ENCODE data around the gene PFKFB3. TPM values are rescaled to one million over a fixed set of nuclear protein-coding genes. Genes with fewer than 3 reads are reported as not detected.

Gene PFKFB3
- total and polyA plus RNA-seq, 7 donors, result 10.2 to 33.2 (median 28.0) TPM

DNA sequence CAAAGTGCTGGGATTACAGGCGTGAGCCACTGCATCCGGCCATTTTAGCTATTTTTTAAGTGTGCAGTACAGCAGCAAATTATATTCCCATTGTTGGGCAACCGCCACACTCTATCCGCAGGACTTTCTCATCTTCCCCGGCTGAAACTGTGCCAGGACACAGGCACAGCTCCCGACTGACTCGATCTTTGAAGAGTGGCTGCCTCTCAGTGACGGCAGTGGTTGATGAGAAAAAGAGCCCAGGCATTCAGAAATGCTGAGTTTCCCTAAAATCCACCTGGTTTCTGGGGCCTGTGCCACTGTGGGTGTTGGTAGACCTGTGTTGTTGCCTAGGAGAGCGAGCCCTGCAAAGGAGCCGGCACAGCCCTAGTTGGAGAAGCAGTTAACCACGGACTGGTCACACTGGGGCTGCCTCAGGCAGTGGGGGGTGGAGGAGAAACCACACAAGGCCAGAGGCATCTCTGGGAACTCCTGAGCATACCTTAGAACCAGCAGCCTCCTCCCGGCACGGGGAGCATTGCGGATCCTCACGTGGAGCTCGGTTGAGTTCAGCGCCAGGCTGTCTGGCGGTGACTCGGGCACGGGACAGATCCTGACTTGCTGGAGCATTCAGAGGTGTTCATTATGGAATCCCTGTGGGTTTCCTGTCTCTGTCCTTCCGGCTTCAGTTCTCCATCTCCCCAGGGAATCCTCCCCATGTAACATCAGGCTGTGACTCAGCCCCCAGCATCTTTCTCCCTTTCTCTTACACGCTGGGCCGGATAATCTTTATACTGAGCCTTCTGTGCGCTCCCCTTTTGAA, 16.2 kb downstream of the PFKFB3 start:
- WGBS, 2 donors, result 94% methylated on average over 24 of the region's 24 CpGs
- DNase-seq, result peak; percentile 61
- no peak for TF ChIP-seq POLR2AphosphoS5 (IDR thresholded peaks at IDR 0.05)
- H3K9me3 ChIP-seq, result no peaks in the 10 kb centered on the region
- no peaks in the 10 kb centered on the region for H3K4me1 ChIP-seq
- no peak overlapping the region for H3K27ac ChIP-seq
- peaks cover 55 to 98% (median 89%) of the 10 kb centered on the region in 4 donors for H3K36me3 ChIP-seq
- H3K27me3 ChIP-seq, result no peaks in the 10 kb centered on the region
- no peak overlapping the region for H3K4me3 ChIP-seq
- intact Hi-C loops (cut with DNase I), result no loop called here

DNA sequence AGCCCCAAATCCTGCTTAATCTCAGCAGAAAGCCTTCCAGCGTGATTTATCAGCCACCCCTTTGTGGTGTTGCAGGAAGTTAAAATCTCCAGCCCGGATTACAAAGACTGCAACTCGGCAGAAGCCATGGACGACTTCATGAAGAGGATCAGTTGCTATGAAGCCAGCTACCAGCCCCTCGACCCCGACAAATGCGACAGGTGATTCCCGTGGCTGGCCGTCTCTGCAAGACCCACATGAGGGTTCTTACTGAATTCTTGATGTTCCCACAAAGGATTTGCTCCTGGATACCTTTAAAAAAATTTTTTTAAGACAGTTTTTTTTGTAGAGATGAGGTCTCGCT, 16.7 kb downstream of the PFKFB3 start:
- intact Hi-C loops (cut with DNase I), result no loop called here
- peaks cover 57 to 98% (median 91%) of the 10 kb centered on the region in 4 donors for H3K36me3 ChIP-seq
- TF ChIP-seq, protein P1, sequence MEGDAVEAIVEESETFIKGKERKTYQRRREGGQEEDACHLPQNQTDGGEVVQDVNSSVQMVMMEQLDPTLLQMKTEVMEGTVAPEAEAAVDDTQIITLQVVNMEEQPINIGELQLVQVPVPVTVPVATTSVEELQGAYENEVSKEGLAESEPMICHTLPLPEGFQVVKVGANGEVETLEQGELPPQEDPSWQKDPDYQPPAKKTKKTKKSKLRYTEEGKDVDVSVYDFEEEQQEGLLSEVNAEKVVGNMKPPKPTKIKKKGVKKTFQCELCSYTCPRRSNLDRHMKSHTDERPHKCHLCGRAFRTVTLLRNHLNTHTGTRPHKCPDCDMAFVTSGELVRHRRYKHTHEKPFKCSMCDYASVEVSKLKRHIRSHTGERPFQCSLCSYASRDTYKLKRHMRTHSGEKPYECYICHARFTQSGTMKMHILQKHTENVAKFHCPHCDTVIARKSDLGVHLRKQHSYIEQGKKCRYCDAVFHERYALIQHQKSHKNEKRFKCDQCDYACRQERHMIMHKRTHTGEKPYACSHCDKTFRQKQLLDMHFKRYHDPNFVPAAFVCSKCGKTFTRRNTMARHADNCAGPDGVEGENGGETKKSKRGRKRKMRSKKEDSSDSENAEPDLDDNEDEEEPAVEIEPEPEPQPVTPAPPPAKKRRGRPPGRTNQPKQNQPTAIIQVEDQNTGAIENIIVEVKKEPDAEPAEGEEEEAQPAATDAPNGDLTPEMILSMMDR (IDR thresholded peaks at IDR 0.05), result no peak
- no peak for TF ChIP-seq EP300 (IDR thresholded peaks at IDR 0.05)
- TF ChIP-seq POLR2AphosphoS5 (IDR thresholded peaks at IDR 0.05), result no peak
- no peak for TF ChIP-seq POLR2A (IDR thresholded peaks at IDR 0.05)
- 93% methylated on average over 10 of the region's 10 CpGs for WGBS, 2 donors
- peak; percentile 54 for DNase-seq
- no peaks in the 10 kb centered on the region for H3K27me3 ChIP-seq
- H3K9me3 ChIP-seq, result no peaks in the 10 kb centered on the region
- no peak overlapping the region for H3K4me3 ChIP-seq
- H3K27ac ChIP-seq, result no peak overlapping the region
- no peaks in the 10 kb centered on the region for H3K4me1 ChIP-seq

DNA sequence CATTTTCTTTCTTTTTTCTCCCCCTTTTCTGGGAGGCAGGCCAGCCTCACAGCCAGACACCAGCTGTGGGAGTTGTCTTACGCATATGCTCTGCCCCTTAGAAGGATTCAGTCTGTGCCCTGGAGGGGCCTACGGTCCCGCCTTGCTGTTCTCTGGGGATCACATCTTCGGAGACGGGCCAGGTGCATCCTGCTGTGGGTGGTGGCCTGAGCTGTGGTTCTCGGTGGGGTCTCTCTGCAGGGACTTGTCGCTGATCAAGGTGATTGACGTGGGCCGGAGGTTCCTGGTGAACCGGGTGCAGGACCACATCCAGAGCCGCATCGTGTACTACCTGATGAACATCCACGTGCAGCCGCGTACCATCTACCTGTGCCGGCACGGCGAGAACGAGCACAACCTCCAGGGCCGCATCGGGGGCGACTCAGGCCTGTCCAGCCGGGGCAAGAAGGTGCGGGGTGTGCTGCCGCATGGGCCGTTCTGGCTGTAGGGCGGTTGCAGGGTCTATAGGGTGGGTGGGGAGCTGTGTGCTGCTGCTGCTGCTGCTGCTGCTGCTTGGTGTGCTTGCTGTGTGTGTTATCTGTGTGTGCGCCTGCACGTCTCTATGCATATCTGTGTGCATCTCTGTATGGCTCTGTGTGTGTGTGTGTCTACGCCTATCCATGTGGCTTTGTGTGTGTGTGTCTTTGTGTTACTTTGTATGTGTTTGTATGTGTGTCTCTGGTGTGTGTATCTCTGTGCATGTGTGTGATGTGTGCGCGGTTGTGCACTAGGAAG, 17.9 kb downstream of the PFKFB3 start:
- Histone ChIP-seq H3K27me3 (no peaks in the 10 kb centered on the region), H3K27ac (no peak overlapping the region)
- DNase-seq, result no peak

DNA sequence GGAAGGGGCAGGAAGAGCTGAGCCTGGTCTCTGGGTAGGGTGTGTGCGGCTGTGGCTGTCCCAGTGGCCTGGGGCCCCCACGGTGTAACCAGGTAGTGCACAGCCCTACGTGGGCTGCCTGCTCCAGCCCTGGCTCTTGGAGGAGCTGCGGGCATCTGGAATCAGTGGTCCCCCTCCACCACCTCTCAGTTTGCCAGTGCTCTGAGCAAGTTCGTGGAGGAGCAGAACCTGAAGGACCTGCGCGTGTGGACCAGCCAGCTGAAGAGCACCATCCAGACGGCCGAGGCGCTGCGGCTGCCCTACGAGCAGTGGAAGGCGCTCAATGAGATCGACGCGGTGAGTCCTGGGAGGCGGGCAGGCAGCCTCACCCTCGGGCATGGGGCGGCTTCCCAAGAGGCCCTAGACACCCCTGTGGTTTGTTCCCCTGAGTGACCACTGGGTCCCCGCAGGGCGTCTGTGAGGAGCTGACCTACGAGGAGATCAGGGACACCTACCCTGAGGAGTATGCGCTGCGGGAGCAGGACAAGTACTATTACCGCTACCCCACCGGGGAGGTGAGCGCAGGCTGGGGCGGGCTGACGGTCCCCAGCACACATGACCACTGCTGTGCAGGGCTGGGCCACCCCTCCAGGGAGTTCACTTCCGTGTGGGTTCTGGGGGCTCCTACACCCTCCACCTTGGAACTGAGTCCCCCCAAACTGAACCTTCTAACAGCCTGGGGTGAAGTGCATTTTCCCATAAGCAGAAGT, 18.6 kb downstream of the PFKFB3 start:
- DNase-seq, result no peak
- no peaks in the 10 kb centered on the region for H3K9me3 ChIP-seq
- 96% methylated on average over 30 of the region's 30 CpGs for WGBS, 2 donors
- H3K27me3 ChIP-seq, result no peaks in the 10 kb centered on the region
- intact Hi-C loops (cut with DNase I), result no loop called here
- no peak overlapping the region for H3K4me3 ChIP-seq
- H3K36me3 ChIP-seq, result peaks cover 54 to 98% (median 90%) of the 10 kb centered on the region in 4 donors
- H3K27ac ChIP-seq, result no peak overlapping the region
- H3K4me1 ChIP-seq, result no peaks in the 10 kb centered on the region
- TF ChIP-seq, protein P1 (IDR thresholded peaks at IDR 0.05), result no peak
- TF ChIP-seq POLR2AphosphoS5 (IDR thresholded peaks at IDR 0.05) (no peak), EP300 (IDR thresholded peaks at IDR 0.05) (no peak), POLR2A (IDR thresholded peaks at IDR 0.05) (no peak)

More for the DNA sequence above, 17.9 kb downstream of the PFKFB3 start:
- H3K9me3 ChIP-seq, result no peaks in the 10 kb centered on the region
- peaks cover 54 to 98% (median 91%) of the 10 kb centered on the region in 4 donors for H3K36me3 ChIP-seq
- intact Hi-C loops (cut with DNase I), result no loop called here
- H3K4me3 ChIP-seq, result no peak overlapping the region
- TF ChIP-seq, protein P1 (IDR thresholded peaks at IDR 0.05), result no peak
- TF ChIP-seq EP300 (IDR thresholded peaks at IDR 0.05), result no peak
- no peak for TF ChIP-seq POLR2A (IDR thresholded peaks at IDR 0.05)
- TF ChIP-seq POLR2AphosphoS5 (IDR thresholded peaks at IDR 0.05), result no peak
- no peaks in the 10 kb centered on the region for H3K4me1 ChIP-seq
- 84 to 96% methylated on average over 32 of the region's 32 CpGs for WGBS, 2 donors

All from sigmoid colon (tissue), 7 donors.